Measurements from ENCODE around the gene KLHL22.
A peak's percentile ranks its signal among the peaks of the same experiment; 100 is the strongest.
"Not testable (repeated sequence)": the region's sequence is repeated elsewhere in the genome, so short reads cannot be mapped to it uniquely, and the experiment has no call there.

The KLHL22 gene

DNA sequence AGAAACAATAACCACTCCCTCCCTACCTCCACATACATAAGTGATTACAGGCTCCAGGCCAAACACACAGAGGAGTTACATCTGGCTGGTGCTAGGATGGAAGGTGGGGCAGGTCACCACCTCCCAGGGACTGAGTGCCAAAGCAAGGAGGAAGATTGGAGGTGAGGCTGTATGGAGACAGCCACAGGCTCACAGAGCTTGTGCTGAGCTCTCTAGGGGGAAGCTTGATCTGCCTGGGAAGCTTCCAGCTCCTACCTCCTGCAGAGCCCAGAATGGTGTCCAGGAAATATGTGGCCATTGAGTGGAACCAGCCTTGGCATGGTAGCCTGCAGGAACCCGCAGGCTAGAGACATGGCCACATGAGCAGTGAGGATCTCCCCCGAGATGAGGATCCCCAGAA, 8.2 kb upstream of the KLHL22 start:
- no peak for DNase-seq (ENCODE audit: low read depth in 2 of 2)

DNA sequence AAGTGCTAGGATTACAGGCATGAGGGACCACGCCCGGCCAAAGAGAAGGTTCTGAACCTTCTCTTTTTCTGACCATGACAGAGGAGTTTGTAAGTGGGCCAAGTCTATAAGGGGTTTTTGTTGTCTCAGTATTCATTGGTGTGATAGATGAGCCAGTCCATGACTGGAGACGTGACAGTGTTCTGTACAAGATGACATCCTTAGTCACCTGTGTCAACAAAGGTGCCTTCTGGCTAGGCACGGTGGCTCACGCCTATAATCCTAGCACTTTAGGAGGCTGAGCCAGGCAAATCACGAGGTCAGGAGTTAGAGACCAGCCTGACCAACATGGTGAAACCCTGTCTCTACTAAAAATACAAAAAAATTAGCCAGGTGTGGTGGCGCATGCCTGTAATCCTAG, 4.2 kb upstream of the KLHL22 start:
- DNase-seq (ENCODE audit: low read depth in 2 of 2): no peak

- DNase-seq (ENCODE audit: low read depth in 2 of 2): no peak
Observed at GRCh38 chr22:20498913-20499312, 3.3 kb upstream of the KLHL22 start.

DNA sequence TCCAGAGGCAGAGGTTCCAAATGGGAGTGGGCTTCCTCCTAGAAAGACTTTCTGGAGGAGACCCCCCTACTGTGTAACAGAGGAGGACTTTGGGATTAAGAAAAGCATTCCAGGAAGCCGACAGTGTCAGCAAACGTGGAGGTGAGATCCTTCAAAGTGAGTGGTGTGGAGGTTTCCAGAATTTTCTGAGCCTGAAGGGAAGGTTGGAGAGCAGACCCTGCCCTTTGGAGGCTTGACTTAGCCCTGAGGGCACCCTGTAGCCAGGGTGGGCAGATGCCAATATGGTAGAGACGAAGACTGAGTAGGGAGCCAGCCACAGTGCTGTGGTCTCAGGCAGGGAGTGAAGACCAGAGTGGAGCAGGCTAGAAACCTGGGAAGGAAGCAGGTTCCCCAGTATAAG, 1.8 kb upstream of the KLHL22 start:
- DNase-seq (ENCODE audit: low read depth in 2 of 2): no peak

DNA sequence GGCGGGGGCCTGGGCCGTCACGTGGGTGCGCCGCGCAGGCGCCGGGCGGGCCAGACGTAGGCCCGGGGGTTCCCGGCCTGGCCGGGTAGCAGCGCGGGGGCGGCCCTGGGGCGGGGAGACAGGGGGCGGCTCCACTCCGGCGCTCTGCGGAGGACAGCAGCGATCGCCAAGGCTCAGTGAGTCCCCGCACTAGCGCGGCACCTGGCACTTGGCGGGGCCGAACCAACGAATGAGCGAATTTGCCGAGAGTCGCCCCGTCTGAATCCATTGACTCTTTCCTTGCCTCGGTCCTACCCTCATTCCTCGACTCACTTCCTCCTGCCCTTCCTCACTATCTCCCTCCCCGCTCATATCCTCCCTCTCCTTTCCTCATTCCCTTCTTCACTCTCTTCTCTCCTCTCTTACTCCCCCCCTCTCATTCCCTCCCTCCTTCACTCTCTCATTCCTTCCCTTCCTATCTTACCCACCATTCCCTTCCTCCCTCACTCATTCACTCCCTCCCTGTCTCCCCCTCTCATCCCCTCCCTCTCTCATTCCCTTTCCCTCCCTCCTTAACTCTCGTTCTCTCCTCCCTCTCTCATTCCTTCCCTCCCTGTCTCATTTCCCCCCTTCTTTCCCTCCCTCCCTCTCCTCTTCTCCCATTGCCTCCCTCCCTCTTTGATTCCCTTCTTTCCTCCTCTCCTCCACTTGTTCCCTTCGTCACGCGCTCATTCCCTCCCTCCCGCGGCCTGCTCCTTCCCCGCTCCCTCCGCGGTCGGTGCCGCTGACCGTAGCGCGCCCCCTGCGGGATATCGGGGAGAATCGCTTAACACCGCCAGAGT, 476 bp upstream of the KLHL22 start:
- DNase-seq (ENCODE audit: low read depth in 2 of 2): peak; percentile 80 to 88

DNA sequence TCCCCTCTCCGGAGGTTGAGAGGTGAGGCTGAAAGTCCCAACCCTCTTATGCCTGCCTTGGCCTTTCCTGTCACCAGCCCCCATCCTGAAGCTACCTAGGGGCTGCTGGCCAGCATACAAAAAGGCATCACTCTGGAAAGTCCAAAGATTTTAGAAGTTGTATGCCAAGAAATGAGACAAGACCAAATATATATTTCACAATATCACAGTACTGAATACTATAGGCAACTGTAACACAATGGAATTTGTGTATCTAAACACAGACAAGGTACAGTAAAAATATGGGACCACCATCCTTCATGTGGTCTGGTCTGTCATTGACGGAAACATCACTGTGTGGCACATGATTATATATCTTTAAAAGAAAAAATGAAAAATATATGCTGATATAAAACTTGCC, 4.2 kb downstream of the KLHL22 start:
- no peak for DNase-seq (ENCODE audit: low read depth in 2 of 2)

DNA sequence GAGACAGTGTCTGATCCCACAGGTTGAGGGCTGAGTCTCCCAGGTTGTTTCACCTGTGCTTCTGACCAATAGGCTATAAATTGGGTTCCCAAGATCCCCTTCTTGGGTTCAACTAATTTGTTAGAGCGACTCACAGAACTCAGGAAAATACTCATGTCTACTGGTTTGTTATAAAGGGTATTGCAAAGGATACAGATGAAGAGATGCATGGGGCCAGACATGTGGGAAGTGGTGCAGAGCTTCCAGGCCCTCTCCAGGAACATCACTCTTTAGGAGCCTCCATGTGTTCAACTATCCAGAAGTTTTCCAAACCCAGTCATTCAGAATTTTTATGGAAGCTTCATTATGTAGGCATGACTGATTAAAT, 4.7 kb downstream of the KLHL22 start:
- no peak for DNase-seq (ENCODE audit: low read depth in 2 of 2)

GRCh38 chr22:20490183-20490940, 5.2 kb downstream of the KLHL22 start:
- no peak for DNase-seq (ENCODE audit: low read depth in 2 of 2)

DNA sequence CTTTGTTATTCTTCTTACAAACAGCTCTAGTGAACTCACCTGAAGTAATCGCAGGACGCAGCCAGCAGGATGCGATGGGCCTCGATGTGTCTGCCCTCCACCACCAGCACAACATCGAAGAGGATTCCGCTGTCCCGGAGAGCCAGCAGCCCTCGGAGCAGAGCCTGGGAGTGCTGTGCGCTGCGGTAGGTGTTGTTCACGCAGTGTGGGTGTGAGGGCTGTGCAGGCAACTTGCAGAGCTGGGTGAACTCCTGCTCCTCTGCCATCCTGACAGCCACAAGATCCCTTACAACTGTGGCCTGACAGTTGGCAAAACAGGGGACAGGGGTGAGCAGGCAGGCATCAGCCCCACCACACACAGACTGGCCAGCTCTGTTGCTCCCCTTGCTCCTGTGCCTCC, 6.6 kb downstream of the KLHL22 start:
- no peak for DNase-seq (ENCODE audit: low read depth in 2 of 2)

DNA sequence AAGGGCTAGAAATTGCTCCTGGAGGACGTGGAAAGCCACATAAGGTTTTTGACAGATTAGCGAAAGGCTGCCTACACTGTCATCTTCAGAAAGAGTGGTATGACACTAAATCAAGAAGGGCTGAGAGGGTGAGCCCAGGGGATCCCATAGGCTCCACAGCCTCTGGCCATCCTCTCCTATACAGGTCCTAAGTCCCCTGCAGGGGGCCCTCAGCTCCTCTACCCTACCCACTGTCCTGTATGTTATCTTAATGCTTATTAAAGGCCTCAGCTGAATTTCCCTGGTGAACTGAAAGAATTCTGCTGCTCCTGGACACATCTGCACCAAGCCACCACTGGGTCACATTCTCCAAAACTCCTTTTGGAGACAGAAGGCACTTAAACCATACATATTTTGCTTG, 7.9 kb downstream of the KLHL22 start:
- no peak for DNase-seq (ENCODE audit: low read depth in 2 of 2)

DNA sequence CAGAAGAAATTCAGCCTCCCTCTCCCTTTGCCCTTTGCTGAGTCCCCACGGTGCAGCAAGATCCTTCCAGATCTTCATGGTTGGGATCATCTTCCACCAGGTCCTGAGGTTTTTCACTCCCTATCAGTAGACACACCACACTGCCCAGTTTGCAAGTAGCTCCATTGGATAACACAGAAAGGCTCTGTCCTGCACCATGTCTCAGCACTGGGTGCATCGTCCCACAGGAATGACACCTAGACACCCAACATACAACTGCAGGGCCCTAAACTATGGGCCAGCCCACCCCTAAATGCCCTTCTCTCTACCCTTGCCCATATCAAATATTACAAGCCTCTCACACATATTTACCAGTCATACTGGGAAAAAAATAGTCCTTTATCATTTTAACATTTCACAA, 9.4 kb downstream of the KLHL22 start:
- no peak for DNase-seq (ENCODE audit: low read depth in 2 of 2)

GRCh38 chr22:20484948-20485683, 10.5 kb downstream of the KLHL22 start:
- DNase-seq (ENCODE audit: low read depth in 2 of 2): no peak

- DNase-seq (ENCODE audit: low read depth in 2 of 2): no peak
Observed at GRCh38 chr22:20483771-20484170, 11.8 kb downstream of the KLHL22 start.

- DNase-seq (ENCODE audit: low read depth in 2 of 2): not testable (repeated sequence)
Observed at GRCh38 chr22:20483143-20483506, 12.5 kb downstream of the KLHL22 start.

GRCh38 chr22:20479612-20480196, 15.9 kb downstream of the KLHL22 start:
- DNase-seq (ENCODE audit: low read depth in 2 of 2): no peak

GRCh38 chr22:20478059-20478458, 17.5 kb downstream of the KLHL22 start:
- DNase-seq (ENCODE audit: low read depth in 2 of 2): not testable (repeated sequence)

- DNase-seq (ENCODE audit: low read depth in 2 of 2): not testable (repeated sequence)
Observed at GRCh38 chr22:20475569-20475968, 20.0 kb downstream of the KLHL22 start.

DNA sequence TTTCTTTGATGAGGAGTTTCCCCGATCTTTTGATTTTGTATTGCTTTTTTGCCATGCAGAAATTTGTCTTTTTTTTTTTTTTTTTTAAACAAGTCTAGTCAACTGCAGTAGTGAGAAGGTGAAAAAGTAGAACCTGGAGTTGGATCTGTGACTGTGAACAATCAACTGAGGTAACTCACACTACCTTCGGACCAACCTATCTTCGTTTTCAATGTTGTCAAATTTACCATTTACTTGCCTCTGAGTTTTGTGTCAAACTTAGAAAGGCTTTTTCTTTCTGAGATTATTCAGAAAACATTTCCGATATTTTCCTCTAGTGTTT, 20.5 kb downstream of the KLHL22 start:
- no peak for DNase-seq (ENCODE audit: low read depth in 2 of 2)

DNA sequence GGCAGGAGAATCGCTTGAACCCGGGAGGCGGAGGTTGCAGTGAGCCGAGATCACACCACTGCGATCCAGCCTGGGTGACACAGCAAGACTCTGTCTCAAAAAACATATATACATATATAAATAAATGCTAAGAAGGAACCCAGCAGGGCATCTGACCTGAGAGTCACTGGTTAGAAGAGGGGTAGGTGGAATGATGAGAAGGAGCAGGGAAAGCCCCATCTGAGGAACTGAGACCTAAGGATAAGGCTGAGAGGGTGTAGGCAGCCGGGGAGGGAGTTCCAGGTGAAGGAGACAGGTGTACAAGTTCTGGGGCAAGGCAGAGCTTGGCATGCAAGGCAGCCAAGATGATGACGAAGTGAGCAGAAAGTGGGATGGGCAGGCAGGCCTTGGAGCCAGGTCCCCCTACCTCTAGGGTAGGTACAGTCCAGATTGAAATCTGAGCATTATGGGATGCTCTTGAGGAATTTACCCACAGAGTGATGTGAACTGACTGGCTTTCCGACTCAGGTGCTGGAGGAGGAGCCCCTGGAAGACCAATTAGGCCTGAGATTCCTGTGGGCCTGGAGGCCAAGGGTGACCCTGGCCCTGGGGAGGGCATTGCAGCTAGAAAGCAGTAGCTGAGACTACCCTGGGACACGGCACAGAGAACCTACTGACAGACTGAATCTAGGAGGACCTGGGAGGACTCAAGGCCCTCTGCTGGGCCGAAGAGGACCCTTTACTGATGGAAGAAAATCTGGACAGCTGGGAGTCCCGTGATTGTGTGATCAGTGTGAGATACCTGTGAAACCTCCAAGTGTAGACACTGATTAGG, 22.8 kb downstream of the KLHL22 start:
- DNase-seq (ENCODE audit: low read depth in 2 of 2): no peak

- no peak for DNase-seq (ENCODE audit: low read depth in 2 of 2)
Observed at GRCh38 chr22:20471126-20471833, 24.3 kb downstream of the KLHL22 start.

DNA sequence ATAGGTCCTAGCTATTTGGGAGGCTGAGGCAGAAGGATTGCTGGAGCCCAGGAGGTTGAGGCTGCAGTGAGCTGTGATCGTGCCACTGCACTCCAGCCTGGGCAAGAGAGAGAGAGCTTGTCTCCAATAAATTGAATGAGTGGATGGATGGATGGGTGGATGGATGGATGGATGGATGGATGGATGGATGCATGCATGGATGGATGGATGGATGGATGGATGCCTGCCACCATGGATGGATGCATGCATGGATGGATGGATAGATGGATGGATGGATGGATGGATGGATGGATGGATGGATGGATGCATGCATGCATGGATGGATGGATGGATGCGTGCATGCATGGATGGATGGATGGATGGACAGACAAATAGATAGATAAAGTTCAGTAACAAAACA, 25.1 kb downstream of the KLHL22 start:
- not testable (repeated sequence) for DNase-seq (ENCODE audit: low read depth in 2 of 2)

Measured in stimulated activated CD4-positive, alpha-beta T cell treated with anti-CD3 and anti-CD28 coated beads, Interleukin-12 subunit alpha, Interleukin-12 subunit beta, amount 100 ng/mL, for 24 hours (primary cell).